Measurements from ENCODE around the gene CD300A.

The CD300A gene

GRCh38 chr17:74439691-74440567, 26.5 kb upstream of the CD300A start:
- no peak for DNase-seq (ENCODE audit: low read depth)

DNA sequence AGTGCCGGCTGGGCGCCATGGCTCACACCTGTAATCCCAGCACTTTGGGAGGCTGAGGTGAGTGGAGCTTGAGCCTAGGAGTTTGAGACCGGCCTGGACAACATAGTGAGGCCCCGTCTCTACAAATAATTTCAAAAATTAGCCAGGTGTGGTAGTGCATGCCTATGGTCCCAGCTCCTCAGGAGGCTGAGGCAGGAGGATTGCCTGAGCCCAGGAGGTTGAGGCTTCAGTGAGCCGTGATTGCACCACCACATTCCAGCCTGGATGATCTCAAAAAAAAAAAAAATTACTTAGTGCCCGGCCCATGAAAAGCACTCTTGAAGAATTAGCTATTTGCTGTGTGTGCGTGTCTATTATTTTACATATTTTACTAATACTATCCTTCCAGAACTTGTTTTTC, 24.9 kb upstream of the CD300A start:
- DNase-seq (ENCODE audit: low read depth): no peak

DNA sequence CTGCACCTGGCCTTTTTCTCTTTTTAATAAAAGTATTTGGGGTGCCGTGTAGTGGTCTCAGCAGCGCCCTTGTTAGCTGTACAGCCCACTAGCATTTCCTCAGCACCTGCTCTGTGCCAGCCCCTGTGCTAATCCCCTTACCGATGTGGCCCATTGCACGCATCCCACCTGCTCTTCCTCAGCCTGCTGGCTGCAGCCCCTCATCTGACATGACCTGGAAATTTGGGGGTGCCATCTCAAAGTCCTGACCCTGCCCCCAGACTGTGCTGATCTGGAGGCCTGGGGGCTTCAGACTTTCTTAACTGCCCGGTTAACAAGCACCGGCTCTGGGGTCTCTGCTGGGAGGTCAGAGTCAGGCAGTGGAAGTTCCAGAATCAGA, 24.2 kb upstream of the CD300A start:
- no peak for DNase-seq (ENCODE audit: low read depth)

GRCh38 chr17:74442670-74443515, 23.5 kb upstream of the CD300A start:
- DNase-seq (ENCODE audit: low read depth): no peak

GRCh38 chr17:74443516-74444296, 22.7 kb upstream of the CD300A start:
- no peak for DNase-seq (ENCODE audit: low read depth)

- DNase-seq (ENCODE audit: low read depth): no peak
Observed at GRCh38 chr17:74444406-74444805, 22.0 kb upstream of the CD300A start.

DNA sequence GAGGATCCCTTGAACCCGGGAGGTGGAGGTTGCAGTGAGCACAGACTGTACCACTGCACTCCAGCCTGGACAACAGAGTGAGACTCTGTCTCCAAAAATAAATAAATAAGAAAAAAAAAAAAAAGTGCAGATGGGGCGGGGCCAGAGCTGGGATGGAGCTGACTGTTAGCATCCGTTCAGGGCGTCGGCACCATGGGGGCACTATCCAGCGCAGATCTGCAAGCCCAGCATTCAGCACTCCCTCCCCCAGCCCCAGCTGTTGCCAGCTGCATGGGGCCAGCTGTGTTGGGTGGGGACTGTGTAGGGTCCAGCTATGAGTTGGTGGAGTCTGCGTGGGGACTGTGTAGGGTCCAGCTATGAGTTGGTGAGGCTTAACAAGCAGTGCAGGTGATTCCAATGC, 21.3 kb upstream of the CD300A start:
- DNase-seq (ENCODE audit: low read depth): no peak

GRCh38 chr17:74446551-74447500, 19.6 kb upstream of the CD300A start:
- DNase-seq (ENCODE audit: low read depth): no peak

- DNase-seq (ENCODE audit: low read depth): no peak
Observed at GRCh38 chr17:74447628-74448159, 18.7 kb upstream of the CD300A start.

DNA sequence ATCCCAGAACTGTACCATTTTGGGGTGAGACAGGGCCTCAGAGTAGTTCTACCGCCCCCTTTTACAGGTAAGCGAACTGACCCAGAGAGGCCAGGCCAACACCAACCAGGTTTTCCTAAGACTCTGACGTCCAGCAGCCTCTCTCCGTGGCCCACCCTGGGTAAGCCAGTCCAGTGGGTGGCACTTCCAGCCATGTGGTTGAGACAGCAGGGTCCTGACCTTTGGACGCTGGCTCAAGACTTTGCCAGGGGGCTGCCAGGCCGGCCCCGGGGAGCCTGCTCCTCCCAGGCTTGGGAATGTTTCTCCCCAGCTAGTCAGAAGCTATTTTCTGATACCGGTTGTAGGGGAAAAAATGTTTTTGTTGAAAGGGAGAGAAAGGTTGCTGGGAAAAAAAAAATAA, 17.7 kb upstream of the CD300A start:
- DNase-seq (ENCODE audit: low read depth): no peak

DNA sequence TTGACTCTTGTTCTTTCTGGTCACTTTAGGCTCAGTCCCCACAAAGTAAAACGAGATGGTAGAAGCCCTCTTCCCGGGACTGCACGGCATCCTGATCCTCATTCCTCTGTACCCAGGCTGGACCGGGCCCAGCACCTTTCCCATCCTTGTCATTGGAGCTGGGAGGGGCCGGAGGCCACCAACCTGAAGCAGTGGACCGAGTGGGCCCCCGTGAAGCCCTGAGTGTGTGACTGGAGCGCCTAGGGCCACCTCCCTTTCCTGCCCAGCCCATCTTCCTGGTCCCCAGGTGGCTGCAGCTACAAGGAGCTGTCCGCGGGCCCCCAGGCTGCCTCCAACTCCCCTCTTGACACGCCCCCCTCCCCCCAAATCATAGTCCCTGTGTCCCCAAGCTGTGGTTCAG, 17.1 kb upstream of the CD300A start:
- no peak for DNase-seq (ENCODE audit: low read depth)

DNA sequence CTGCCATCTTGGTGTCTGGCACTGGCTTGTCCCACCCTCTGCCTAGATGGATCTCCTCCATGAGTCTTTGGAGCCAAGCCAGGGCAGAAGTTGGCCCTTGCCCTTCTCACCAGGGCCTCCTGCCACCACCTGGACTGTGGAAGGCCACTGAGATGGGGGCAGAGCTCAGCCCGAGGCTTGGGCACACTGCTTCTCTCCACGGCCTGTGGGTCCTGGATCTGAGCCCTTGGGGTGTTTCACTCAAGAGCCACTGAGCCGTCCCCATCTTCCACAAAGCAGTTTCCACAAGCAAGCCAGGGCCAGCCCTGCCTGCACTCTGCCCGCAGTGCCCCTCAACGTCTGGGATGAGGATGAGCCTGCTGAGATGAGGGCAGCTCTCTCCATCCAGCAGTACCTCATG, 16.7 kb upstream of the CD300A start:
- DNase-seq (ENCODE audit: low read depth): no peak

GRCh38 chr17:74450231-74450630, 16.2 kb upstream of the CD300A start:
- no peak for DNase-seq (ENCODE audit: low read depth)

DNA sequence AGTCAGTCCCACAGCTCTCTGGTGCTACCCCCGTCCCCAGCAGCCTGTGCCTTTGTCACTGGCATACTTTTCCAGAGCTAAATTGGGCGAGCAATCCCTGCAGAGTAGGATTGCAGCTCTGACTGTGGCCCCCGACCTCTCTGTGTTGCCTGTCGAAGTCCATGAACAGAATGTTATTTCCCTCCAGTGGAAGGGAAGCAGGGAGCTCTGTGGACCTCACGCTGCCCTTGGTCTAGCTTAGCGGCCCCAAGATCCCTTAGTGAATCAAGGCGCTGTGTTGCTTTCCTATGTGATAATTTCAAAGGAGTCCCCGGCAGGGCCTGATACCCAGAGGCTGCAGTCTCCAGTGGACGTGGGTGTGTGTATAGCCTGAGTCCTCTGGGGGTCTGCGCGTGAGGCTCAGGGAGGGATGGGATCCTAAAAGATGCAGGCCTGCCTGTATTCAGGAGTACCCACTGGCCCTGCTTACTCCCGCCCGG, 15.5 kb upstream of the CD300A start:
- DNase-seq (ENCODE audit: low read depth): no peak

DNA sequence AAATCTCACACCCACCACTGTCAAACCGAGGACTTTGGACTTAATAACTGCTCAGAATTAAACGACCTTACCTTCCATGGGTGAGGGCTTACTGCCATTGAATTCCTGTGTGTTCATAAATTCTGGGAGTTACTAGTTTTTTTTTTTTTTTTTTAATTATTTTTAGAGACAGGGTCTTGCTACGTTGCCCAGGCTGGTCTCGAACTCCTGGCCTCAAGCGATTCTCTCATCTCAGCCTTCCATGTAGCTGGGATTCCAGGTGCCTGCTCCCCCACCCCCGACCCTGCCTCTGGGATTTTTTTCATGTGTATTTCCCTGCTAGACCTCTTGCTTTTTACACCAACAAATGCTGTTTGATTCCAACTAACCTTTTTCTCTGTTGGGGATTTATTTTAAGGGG, 14.9 kb upstream of the CD300A start:
- DNase-seq (ENCODE audit: low read depth): no peak

DNA sequence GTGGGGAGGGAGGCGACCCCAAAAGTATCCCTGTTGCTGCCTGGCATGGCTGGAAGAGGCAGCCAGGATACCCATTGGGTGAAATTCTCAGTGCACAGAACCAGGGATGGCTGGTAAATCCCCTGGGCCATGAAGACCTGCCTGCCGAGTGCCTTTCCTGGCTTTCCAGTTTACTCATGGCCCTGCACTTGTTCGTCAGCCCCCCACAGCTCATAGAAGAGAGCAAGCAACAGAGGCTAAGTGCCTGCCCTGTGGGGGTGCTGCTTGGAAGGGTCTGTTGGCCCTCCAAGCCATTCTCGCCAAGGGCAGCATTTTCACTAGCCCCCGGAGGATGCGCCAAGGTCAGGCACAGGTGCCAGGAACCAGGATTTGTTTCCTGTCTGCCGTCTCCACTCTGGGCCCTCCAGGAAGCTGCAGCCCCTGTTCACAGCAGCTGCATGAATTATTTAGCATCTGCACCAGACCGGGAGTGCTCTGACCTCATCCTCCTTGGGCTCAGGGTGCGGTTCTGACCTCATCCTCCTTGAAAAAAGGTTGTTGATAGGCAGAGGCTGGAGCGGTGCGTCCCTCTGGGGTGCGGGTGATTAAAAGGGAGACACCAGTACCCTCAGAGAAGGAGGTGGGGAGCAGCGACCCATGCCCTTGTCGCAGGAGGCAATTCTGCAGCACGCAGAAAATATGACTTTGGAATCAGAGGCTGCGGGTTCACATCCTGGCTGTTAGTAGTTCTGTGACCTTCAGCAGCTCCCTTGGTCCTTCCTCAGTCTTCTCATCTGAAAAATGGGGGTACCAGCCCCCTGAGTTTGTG, 14.2 kb upstream of the CD300A start:
- no peak for DNase-seq (ENCODE audit: low read depth)

DNA sequence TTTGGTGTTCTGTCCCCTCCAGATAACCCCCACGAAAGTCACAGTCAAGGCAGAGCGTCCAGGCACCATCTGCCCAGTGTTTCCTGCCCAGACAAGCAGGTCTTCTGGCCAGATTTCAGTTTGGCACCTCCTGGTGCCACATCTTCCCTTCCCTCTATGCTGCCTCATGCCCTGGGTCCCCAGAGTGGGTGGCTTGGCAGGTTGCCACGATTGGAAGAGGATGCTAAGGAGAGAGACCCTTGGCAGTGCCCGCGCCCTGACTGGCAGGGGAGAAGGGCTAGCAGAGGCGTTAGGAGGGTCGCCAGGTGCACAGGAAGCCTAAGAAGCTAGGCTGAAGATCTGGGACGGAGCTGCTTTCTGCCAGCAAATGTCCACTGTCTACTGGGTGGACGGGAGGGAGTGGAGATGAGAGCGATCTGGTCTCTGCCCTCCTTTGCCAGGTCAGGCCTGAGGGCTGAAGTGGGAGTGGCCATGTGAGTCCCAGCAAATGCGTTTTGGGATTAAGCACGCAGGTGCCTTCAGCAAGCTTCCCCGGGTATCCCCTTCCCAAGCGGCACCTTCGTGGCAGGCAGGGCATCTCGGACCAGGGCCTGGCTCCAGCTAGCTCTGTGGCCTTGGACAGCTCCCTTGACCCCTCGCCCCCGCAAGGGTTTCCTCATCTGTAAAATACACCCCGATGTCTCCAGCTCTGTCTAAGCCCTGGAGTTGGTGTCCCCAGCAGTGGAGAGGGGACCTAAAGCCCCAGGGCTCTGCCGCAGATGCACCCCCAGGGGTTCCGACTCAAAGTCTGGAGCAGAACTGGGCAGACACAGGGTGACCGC, 13.4 kb upstream of the CD300A start:
- DNase-seq (ENCODE audit: low read depth): no peak

- no peak for DNase-seq (ENCODE audit: low read depth)
Observed at GRCh38 chr17:74453665-74454196, 12.7 kb upstream of the CD300A start.
